HEK293T (cell line): ENCODE measurements around the gene RPL31.

Experiments
- SP1 ChIP-seq: fragments of 450-650 bp; IDR thresholded peaks from 2 replicates; pipeline ENCODE4 v1.6.1; 2017
- SUZ12 ChIP-seq: fragments of 450-650 bp; IDR thresholded peaks from 2 replicates; pipeline ENCODE4 v1.6.1; 2016; ENCODE audit warnings: mild to moderate bottlenecking

DNA sequence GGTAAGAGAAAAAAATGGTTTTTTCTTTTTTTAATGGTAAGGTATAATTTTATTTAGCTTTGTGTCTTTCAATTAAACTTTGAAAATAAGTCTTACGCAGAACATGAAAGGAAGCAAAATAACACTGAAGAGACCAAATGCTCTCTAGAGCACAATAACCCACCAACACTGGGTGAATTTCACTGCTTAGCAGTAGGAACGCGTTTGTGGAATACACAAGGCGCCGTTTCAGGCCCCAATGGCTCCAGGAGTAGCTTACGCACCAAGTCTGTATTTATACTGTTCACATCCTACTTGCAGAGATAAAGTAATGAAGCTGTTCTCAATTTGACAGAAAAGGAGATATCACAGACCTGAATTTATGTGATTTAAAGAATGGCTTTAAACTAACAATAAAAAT lies 23.5 kb downstream of the RPL31 start:
- no peak for TF ChIP-seq SP1
- TF ChIP-seq SUZ12 = no peak
